H54 (cell line): ENCODE measurements around the gene FAF1.

Experiments used
- DNase-seq: peaks from one replicate; pipeline ENCODE4 v3.0.0; 2011; ENCODE audit warnings: low spot score, mixed read lengths; ENCODE audit not compliant: insufficient read length
- FAIRE-seq: peaks from 3 replicates; lab custom pipeline; 2011; peaks lifted over from hg19 to GRCh38; lab: Jason Lieb, UNC
- POLR2A ChIP-seq: IDR thresholded peaks from 2 replicates; pipeline ENCODE4 v1.6.1; 2011; ENCODE audit warnings: low read depth, mild to moderate bottlenecking, low read length

FAF1 gene

DNA sequence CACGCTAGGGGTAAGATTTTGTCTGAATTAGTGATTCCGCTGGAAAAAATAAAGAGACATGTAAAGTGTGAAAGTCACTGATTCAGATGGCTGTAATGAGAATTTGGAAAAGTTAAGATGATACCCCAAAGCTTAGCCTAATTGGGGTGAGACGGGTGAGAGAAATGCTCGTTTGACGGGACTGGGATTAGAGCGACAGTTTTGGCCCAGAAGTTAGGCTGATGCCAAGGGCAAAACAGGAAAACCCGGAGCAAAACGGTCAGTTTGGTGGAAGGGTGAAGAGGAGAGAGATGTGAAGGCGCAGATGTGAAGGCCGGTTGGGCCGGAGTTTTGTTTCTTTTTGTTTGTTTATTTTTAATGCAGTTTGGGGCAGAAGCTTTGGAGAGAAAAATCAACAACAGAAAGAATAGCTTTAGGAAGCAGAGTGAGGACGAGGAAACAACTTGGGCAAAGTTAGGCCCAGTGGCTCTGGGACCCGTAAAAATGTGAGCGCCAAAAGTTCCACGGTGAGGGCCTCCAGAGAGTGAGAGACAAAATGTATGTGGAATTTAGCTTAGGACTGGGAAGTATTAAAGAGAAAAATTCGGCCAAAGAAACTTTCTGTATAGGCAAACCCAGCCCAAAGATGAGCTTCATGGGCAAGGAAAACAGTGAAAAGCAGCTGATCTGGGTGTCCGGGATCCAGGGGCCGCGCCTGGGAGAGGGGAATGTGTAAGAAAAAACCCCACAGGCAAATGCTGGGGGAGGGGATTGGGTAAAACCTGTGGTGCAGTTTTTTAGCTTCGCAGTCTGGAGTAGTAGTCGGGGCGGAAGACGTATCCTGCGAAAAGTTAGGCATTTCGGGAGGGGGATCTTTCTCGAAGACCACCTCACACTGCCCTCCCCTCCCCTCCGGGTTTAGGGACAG, 538.0 kb downstream of the FAF1 start:
- FAIRE-seq = no peak
- DNase-seq = no peak
- TF ChIP-seq POLR2A = no peak

DNA sequence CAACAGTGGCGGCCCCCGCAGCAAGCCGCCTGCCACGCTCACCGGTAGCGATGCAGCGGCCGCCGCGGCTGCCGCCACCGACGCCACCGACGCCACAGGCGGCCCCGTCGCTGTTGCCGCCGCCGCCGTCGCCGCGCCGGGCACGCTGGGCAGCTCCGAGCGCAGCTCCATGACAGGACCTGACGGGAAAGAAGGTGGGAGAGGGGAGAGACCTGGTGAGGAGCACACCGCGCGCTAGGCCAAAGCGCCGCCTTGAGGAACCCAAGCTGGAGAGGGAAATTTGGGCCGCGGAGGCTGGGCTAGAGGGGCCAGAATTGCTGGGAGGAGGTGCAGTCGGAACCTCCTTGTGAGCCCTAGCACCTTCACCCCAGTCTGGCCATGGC, 538.7 kb downstream of the FAF1 start:
- no peak for FAIRE-seq
- no peak for TF ChIP-seq POLR2A
- DNase-seq = no peak

DNA sequence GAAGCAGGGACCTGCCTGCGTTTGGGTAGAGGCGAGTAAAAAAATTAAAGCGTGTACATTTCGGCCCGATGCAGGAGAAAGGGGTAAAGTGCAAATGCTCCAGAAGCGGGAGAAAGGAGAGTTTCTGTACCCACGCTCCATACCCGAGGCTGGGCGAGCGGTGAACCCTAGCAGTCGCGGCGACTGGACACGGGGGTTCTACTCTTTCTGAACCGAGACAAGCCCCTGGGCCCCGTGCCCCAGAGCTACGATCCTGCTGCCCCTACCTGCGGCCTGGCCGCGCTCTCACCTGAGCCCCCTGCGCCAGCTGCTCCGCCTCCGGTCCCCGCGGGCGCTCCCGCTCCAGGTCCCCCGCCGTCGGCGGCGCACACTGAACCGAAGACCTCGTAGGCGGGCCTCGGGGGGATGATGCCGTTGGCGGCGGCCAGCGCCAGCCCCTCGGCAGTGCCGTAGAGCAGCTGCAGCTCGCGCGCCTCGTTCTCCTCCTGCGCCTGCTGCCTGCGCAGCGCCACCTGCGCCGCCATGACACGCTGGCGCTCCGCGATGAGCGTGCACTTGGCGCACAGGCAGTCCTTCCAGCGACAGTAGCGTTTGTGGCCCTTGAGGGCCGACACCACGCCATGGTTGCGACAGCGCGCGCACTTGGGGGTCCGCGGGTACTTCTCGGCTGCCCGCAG, 539.2 kb downstream of the FAF1 start:
- FAIRE-seq (no peak), DNase-seq (no peak)
- no peak for TF ChIP-seq POLR2A

DNA sequence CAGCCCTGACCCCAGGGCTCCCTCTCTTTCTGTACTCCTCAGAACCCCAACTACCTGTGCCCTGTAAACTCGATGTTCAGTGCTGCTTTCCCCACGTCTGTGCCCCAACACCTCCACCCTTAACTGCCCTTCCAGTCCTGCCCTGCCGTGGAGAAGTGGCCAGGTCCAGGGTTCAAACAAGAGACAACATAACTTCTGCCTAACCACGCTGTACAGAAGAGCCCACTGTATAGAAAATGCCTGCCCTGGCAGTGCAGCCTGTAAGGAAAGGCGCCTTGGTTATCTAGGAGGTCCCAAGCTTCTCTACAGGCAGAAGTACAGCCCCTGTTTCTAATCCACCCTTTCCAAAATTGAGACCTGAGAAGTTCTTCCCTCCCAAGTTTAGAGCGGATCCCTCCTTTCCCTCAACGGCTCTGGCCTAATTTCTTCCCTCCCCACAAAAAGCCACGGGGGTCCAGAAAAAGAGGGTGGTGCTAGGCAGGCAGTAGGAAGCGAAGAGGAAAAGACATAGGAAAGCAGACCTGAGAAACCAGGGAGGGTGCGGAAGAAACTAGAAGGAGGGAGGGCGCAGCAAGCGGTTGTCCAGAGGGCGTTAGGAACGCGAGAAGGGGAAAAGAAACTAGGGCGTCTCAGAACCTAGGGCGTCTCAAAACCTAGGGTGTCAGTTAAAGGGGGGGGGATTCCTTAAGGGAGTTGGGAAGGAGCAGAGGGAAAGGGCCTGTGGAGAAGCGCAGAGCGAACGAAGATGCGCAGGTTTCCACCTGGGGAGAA, 540.0 kb downstream of the FAF1 start:
- DNase-seq (no peak), FAIRE-seq (no peak)
- no peak for TF ChIP-seq POLR2A

DNA sequence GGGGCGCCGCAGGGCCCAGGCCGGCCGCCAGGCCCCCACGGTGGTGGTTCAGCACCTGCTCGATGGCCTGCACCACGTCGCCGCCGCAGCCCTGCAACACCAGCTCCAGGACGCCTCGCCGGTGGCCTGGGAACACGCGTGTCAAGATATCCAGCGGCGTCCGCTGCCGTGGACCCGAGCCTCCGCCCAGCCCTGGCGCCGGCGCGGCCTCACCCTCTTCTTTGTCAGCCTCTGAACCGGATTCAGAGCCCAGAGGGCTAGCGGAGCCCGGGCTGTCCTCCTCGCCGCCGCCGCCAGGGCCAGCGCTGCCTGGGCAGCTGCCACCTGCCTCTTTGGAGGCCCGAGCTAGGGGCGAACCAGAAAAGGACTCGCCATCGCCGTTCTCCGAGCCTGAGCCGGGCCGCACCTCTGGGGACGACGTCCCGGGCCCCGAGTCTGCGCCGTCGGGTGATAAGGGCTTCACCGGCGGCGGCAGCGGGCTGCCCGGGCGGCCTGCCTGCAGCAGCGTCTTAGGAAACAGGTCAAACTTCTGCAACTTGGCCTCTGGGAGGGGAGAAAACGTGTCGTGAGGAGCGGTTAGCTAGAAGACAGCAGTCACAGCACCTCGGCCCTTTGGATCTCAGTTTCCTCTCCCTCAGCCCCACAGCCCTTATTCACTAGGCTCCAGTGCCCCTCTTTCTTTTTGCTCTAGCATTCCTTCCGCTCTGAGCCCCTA, 540.7 kb downstream of the FAF1 start:
- no peak for TF ChIP-seq POLR2A
- FAIRE-seq (no peak), DNase-seq (no peak)

DNA sequence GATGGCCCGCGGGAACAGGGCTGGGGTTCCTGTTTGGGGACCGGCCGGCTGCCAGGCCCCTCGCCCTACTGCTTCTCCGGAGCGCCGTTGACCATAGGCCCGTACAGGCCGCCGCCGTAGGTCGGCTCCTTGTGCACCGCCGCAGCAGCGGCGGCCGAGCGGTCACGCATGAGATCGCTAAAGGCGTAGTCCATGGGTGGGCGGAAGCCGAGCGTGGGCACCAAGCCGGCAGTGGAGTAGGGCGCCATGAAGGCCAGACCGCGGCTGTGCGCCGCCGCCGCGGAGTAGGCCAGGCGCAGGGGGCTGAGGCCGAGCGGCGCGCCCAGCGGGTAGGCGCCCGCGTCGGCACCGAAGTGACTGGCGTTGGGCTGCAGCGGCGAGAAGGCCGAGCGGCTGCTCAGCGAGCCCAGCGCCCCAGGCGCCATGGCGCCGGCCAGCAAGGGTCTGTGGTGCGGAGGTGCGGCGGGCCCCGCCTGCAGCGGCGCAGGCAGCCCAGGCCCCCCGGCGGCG, 541.4 kb downstream of the FAF1 start:
- FAIRE-seq (no peak), DNase-seq (no peak)
- TF ChIP-seq POLR2A = no peak

DNA sequence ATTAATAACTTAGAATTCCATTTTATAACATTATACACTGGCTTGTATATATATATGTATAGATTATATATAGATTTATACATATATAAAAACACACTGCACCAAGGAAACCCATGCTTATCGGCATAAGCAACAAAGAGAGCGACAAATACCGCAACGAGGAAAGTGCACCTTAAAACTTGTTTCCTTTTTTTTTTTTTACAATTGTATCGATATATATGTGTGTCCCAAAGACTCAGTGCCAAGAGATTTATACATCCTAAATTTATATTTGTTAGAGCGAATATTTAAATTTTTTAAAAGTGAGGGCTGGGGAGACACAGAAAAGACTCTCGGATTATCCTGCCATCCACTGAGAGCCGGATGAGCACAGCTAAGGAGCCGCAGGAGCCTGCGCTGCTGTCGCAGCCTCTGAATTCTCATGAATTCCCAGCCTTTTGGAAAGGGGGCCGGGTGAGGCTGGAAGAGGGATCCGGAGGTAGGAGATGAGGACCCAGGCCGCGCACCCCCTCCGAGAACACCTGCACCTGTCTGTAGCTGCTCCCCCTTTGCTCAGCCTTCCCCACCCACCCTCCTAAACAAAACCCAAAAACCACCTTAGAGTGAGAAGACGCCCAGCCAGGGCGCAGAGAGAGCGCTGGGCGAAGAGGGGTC, 542.0 kb downstream of the FAF1 start:
- FAIRE-seq = no peak
- no peak for TF ChIP-seq POLR2A
- DNase-seq = no peak

DNA sequence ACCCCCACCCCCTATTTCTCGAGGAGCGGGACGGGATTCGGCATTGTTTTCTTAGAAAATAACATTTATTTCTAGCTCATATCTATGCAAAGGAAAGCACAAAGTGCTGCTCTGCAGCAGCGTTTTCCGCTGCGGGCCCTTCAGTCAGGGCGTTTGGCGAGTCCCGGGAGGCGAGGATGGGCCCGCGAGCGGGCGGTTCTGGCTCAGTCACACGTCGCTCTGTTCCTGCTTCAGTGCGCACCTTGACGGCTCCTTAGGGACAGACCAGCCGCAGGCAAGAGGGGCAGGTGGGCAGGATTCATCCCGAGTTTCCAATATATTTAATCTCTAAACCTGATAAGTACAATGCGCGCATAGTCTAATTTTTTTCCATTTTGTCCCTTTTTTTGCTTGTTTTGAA, 542.6 kb downstream of the FAF1 start:
- no peak for FAIRE-seq
- no peak for TF ChIP-seq POLR2A
- no peak for DNase-seq

DNA sequence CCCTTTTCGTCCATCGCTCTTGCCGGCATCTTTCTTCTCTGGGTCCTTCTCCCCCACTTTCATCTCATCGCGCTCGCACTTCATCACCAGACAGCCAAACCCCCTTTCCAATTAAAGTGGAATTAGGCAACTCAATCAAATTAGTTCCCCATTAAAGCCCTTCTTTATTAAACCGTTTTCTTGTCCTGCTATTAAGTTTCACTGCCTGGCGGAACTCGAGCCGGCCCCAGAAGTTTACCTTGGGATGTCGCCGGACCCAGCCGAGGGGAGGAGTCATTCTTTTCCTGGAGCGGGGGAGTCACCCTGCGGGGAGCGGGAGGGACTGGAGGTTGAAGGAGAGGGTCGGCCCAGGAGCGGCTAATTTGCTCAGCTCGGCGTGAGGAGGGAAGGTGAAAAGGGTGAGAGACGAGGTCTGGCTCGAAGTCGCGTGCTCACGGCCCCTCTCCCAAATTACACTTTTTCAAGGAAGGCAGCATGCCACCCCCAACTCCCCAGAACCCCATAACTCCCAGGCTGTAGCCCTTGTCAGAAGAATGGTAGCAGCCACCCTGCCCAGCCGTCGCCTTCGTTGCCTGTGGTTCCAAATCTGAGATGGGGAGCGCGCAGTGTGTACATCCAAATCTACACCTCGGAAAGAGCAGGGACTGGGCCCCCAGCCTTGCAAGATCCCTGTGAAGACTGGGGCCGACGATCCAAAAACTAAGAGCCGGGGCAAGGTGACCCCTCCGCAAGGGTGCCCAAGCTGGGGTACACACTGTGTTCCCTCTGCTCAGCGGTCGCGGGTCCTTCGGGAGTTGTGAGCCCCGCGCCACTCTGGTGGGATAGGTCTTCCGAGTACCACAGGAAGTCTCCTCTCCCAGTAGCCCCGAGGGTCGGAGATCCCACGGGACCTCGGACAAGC, 543.3 kb downstream of the FAF1 start:
- no peak for DNase-seq
- no peak for TF ChIP-seq POLR2A
- no peak for FAIRE-seq

DNA sequence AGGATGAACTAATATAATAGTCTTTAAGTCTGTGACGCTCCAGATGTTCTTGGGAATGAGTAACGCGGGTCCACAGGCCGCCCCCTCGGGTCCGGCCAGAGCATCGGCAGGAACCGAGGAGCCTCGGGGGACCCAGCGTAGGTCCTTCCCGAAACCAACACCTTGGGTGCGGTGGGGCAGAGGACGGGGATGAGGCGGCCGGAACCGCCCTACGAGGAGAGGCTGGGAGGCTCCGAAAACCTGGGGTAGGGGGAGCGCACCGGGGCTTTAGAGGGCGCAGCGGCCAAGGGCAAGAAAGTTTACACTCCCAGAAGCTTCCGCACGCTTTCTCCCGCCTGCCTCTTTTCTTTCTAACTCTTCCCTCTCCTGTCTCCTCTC, 543.9 kb downstream of the FAF1 start:
- no peak for TF ChIP-seq POLR2A
- DNase-seq (no peak), FAIRE-seq (no peak)

DNA sequence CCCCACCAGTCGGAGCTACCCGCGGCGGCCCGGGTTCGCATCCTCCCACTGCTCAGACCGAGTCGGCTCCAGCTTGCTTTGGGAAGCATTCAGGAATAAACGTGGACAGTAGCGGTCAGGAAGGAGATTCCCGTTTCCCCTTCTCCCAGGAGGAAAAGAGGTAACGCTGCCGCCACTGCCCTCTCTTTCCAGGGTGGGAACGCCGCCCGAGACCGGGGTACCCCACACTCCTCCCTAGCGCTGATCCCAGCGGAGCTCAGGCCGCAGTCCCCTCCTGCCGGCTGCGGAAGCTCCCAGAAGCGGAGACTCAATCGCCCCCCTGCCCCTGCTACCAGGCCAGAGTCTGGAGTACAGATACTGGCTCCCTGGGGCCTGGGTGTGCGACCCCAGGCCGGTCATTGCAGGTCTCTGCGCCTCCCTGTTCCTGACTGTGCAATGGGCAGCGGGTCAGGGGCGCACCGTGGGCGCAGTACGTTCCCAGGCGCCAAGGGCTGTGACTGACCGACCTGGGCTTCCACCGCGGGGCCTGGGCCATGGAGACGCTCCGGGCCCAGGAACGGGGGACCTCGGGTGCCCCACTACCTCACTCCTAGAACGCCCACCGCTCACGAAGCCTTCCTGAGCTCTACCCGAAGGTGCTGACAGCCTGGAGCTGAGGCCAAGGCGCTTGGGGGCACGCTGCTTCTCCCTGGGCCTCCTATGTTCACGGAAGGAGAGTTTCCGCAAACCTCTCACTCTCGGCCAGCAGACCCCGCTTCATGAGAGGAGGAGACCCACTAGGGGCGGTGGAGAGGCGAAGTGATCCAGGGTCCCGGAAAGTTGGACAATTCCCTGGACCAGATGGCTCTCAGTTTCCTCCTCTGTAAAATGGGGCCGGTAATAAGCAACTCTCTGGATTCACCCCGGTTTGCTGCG, 544.6 kb downstream of the FAF1 start:
- no peak for DNase-seq
- FAIRE-seq = no peak
- TF ChIP-seq POLR2A = no peak
